Measurements from ENCODE around the gene EAF2.

DNA sequence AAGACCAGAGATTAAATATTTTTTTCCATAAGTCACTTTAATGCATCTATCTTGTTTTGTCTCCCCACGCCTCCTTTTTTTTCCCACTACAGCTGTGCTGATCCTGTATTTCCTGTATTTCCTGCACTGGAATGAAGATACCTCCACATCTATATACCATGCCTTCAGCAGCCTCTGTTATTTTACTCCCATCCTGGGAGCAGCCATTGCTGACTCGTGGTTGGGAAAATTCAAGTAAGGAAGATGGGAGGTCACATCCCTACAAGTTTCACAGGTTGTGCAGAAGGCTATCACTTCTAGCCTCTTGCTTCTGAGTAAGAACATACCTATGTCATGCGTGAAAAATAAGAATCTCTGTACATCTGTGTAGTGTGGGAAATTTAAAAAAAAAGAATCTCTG, 62.3 kb downstream of the EAF2 start:
- TF ChIP-seq, protein P1, sequence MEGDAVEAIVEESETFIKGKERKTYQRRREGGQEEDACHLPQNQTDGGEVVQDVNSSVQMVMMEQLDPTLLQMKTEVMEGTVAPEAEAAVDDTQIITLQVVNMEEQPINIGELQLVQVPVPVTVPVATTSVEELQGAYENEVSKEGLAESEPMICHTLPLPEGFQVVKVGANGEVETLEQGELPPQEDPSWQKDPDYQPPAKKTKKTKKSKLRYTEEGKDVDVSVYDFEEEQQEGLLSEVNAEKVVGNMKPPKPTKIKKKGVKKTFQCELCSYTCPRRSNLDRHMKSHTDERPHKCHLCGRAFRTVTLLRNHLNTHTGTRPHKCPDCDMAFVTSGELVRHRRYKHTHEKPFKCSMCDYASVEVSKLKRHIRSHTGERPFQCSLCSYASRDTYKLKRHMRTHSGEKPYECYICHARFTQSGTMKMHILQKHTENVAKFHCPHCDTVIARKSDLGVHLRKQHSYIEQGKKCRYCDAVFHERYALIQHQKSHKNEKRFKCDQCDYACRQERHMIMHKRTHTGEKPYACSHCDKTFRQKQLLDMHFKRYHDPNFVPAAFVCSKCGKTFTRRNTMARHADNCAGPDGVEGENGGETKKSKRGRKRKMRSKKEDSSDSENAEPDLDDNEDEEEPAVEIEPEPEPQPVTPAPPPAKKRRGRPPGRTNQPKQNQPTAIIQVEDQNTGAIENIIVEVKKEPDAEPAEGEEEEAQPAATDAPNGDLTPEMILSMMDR (IDR thresholded peaks at IDR 0.05), result no peak
- TF ChIP-seq POLR2A (IDR thresholded peaks at IDR 0.05), result no peak

Data from esophagus squamous epithelium (tissue), 4 donors.